NCI-H345 (cell line): ENCODE results near the gene PRKCH.

ENCODE experiments used
- DNase-seq: peaks from one replicate; lab custom pipeline; 2025; lab: John Stamatoyannopoulos, UW

The PRKCH gene

DNA sequence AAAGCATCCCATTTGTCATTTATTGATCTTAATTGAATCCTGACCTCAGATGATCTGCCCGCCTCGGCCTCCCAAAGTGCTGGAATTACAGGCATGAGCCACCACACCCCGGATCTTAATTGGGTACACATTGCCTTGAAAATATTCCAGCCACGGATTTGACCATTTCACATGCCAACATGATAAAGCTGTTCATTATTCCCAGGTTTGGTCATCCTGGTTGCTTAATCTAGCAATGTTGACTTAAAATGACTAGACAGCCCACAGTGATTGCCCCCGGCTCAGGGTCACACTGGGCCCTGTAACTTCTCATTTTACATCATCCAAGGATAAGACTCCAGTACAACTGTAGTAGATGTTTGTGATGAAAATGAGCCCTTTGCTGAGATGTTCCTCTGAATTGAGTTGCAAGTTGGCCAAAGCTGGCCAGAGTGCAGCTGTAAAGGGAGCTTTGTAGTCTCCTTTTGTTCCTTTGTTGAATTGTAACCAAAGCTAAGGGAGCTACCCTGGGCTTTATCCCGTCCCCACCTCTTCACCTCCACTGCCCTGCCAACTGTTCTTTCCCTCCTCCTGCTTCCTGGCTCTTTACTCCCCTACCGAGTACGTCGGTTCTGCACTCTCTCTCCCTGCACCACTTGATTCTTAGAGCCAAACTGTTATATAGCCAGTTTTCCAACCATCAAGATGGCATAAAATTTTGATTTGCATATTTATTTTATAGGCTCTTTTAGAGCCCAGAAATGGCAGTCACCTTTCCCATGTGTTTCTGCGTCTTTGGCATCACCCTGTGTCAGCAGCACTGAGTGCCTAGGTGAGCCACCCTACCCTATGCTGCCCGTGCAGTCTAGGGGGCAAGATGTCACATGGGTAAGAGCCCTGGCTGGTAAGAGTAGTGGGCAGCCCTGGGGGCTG is 232.6 kb downstream of the PRKCH start:
- no peak for DNase-seq

DNA sequence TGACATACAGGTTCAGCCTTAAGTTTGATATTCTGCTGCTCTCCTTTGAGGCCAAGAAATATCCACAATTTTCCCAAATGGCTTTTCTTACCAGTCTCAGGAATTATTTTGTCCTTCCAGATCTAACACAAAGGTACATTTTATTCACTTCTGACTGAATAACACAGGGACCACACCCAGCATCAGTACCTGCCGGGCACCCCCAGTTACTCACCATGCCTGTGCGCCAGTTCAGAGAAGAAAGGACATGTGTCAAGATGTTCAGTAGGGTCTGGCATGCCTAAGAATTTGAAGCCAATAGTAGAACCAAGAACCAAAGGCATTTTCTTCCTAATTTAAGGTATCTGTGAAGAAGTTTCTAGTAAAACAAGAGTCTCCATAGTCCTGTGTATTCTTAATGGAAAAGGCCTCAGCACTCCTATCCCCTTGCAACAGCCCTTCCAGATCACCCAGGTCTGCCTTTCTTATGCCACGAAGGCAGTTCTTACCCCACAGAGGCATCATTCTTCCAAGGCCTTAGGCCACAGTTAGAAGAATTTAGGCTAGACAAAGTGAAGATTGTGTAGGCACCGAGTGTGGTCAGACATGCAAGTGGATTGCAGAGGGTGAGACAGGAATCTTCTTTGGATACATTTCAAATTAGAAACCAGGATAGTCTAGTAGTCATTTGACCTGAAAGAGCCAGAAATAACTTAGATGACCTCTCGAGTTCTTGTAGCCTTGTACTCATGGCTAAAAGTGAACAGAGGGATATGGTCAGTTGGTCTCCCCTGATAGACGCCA is 233.9 kb downstream of the PRKCH start:
- no peak for DNase-seq

DNA sequence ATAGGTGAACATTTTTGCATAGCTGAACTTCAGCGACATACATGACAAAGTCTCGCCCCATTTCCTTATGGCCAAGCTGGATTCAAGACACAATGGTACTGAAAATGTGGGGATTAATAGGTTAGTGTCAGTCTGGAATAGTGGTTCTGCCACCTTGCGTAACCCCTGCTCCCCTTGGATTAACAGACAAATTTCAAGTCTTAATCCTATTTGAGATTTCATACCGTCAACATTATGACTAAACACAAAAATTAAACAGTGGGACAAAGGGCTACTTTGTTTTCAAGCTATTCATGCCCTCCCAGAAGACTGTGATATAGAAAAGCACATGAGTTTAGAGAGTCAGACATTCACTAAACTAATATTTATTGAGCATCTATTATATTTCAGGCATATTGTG is 235.1 kb downstream of the PRKCH start:
- DNase-seq, result no peak

DNA sequence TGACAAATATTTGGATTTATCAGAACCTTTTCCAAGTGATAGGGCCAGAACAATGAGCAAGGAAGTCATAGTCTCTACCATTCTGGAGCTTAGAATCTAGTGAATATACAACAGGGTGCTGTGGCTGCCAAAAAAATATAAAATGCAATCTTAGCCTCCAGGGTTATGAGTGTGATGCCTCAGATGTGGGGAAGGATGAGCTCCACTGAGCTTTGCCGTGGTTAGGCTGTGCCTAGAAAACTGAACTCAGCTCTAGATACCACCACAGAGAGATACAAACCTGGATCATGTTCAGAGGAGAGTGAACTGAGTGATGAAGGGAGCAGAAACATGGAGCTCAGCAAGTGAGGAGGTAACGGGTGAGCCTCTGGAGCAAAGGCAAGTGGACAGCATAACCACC is 235.9 kb downstream of the PRKCH start:
- DNase-seq, result no peak

DNA sequence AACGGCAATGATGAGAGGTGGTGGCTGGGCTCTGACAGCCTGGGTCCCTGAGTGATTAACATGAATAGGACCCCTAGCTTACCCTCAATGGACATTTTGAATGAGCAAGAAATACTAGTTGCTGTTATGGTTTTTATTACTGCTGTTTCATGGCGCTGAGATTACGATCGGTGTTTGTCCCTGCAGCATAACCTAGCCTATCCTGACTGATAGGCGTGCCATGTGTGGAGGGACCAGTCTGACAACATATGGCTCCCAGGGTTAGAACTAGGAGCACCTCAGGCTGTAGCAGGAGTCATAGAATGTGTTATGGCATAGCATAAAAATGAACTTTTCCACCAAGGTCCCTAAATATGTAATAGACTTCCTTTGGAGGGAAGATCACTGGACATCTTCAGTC is 236.5 kb downstream of the PRKCH start:
- no peak for DNase-seq

DNA sequence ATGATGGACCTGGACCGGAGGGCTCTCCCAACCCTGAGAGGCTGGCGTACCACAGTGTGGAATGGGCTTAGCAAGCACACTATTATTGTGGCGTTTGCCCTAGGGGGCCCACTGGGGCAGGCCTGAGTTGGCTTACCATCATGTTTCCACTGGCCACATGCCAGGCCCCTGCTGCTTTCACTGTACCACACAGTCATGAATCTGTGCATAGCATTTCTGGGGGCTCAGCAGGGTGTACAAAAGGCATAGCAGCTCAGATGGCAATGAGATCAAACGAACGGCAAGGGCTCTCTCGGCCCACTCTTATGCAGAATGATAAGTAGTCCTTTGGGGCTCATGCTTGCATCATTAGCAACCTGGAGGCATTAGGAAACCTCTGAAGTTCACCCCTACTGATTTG is 236.9 kb downstream of the PRKCH start:
- peak; percentile 98 for DNase-seq

DNA sequence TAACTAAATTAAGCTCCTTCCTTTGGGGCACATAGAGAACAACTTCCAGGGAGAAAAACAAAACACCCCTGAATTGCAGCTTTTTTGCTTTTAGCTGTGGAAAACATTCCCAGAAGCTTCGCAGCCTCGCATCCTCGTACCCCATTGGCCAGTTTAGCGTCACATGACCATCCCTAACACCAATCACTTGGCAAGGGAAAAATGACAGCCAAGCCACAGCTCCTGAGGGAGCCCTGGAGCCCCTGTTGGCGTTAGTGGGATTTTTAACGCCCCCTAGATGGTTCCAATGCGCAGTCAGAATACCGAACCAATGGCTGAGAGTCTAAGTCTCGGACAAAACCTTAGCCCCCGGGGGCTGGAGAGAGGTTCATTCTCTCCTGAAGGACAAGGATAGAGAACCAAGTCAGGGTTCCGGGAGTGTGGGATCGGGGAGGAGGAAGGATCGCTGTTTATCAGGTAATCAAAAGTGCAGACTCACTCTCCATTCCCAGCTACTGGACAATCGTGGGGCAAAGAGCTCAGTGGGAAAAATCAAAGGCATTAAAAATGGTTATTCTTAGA is 238.3 kb downstream of the PRKCH start:
- no peak for DNase-seq

DNA sequence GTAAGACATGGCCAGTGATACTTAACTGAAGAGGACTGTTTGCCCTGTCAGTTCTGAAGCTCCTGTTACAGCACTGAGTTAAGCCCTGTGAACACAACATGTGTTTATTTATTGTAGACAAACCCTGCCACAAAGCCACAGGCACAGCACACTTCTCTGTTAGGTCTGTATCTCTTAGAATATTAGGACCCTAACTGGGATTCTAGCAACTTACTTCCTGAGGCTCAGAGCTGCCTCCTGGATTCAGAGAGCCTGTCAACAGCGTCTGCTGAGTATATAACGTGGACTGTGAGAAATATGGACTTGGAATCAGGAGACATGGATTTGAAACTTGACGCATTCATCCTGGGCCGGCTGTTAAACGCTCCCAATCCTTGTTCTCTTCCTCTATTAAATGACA is 238.9 kb downstream of the PRKCH start:
- no peak for DNase-seq

DNA sequence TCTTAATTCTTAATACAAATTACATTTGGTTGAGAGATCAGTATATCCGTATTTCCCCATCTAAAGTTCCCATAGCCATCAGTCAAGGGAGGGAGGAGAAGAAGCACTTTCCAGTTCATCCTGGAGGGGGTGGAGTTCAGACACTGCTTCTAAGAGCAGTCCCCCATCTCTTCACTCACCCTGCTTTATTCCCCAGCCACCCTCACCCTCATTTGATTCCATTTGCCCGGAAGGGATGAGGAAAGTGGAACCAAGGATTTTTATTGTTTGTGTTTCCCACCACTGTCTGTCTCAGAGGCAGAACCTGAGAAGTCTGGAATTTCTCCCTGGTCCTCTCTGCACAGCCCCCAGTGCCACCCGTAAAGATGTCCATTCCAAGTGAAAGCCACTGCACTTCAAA is 239.7 kb downstream of the PRKCH start:
- DNase-seq, result no peak

DNA sequence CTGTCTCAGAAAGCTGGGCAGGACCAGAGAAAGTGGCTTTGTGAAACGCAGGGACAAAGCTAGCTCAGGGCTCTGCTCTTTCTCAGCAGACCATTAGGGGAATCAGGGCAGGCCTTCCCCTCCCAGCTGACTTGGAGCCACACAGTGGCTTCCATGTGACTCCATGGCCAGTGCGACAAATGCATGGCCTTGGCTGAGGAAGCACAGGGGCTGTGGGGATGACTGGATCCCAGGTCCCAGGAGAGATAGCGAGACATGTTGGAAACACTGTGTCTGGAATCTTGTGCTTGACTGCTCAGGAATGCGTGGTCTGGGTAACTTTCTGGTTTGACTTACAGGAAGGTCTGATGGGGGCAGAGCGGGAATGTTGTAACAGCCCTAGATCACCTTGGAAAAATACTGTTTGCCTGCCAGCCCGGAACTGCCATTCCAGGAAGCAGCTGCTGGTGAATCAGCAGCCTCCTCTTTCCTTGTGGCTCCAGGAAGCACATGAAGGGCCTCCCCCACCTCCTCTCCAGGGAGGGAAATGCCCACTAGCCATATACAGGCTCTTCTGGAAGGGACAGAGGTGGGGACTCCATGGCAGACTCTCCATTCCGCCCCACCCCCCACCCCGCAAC is 240.4 kb downstream of the PRKCH start:
- DNase-seq, result no peak

DNA sequence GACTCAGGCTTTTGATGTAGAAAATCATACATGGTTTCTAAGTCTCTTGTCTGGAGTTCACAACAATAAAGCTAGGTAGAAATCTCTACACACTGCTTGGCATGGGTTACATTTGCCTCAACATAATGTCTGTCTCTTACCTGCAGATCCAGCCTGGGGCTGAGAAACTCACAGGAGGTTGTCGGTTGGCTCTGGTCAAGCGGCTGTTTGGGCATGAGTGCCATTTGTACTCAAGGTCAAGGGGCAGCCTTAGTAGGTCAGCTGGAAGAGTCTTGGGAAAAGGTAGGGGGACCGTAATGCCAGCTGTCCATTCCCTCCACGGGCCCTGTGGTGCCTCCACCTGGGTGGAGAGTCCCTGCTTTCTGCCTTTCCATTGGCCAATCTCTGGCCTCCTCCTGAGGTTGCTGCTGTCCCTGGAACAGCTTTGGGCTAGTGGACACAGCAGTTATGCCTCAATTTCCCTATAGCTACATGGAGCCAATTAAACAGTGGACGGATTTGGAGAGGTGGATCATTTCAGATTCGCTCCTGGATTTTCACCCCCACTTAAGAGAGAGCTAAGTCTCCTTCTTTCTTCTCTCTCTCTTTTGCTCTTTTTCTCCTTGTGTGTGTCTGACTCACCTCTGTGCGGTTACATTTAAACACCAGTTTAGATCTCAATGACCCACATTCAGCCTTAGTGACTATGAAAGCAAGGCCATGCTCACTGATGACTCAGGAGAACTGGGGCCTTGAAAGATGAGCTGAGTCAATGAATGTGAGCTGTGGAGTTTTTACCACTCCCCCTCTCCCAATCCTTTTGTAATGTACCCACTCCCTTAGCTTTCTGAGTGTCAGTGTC is 241.2 kb downstream of the PRKCH start:
- DNase-seq, result no peak

DNA sequence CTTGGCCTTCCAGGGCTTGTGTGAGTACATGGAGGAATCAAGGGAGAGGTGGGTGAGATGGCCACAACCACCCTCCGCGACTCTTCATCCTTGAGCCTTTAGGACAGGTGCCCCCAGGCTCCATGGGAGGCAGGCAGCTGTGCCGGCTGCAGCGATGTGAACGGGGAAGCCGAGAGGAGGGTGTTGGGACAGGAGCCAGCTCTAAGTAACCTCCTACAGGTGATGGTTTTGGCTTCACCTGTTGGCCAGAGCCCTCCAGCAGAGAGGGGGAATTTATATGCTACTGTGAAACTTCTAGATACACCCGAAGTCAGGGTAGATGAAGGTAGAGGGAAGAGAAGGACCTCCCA is 241.8 kb downstream of the PRKCH start:
- peak; percentile 37 for DNase-seq

DNA sequence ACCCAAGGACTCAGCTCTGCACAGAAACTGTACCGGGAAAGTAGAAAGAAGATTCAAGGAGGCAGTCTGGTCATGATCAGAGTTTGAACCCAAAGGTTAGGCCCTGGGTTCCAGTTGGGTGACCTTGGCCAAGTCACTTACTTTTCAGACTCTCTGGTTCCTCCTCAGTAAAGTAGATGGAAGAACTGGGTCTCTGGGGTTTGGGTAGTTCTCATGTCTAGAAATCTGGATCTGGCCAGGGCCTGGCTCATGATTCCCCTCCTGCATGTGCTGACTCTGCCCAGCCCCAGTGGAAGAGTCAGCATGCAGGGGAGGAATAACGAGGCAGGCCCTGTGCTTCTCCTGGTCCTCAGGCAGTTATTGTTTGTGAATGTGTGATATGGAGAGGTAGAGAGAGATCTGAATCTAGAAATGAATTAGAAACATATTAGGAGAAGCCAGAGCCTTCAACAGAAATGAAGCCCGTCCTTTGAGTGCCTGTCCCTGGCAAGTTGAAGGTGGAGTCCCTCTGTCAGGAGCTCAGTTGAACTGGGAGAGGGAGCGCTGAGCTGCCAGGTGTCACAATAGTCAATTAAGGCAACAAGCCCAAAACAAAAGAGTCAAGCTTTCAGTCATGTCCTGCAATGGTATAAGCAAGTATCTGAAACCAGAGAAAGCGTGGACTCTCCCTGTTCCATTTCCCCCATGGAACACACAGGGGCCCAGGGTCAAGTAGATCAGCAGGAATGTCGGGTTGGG is 242.7 kb downstream of the PRKCH start:
- DNase-seq, result no peak

DNA sequence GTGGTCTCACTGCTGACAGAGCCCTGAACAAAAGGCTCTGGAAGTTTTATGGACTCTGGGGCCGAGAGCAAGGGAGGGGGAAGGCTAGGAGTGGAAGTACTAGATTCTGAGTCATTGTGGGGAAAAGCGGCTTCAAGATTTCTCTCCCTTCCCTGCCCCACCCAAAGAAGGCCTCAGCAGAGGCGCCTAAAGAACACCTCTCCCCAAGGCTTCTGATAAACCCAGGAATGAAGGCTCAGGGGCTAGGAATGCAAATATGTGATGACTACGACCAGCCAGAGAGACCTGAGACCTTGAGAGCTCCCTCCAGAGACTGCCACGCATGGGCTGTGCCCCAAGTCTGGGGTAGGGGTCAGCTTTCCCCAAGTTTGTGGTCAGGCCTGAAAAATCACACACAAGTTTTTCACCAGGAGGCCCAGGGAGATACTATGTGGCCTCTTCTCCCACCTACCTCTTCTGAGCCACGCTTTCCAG is 243.3 kb downstream of the PRKCH start:
- no peak for DNase-seq

DNA sequence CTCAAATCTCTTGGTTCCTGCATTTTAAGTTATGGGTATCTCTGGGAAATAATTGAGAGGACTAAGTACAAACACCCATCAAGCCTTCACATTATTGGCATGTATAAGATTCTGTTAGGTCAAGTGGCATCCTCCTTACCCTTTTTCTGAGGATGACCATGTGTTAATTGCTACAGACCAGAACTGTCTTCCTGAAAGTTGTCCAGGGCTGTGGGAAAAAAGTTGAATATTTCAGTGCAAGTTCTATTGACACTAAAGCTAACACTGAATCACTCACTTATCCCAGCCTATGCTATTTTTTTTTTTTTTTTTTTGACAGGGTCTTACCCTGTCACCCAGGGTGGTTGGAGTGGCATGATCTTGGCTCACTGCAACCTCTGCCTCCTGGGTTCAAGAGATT is 243.8 kb downstream of the PRKCH start:
- no peak for DNase-seq

DNA sequence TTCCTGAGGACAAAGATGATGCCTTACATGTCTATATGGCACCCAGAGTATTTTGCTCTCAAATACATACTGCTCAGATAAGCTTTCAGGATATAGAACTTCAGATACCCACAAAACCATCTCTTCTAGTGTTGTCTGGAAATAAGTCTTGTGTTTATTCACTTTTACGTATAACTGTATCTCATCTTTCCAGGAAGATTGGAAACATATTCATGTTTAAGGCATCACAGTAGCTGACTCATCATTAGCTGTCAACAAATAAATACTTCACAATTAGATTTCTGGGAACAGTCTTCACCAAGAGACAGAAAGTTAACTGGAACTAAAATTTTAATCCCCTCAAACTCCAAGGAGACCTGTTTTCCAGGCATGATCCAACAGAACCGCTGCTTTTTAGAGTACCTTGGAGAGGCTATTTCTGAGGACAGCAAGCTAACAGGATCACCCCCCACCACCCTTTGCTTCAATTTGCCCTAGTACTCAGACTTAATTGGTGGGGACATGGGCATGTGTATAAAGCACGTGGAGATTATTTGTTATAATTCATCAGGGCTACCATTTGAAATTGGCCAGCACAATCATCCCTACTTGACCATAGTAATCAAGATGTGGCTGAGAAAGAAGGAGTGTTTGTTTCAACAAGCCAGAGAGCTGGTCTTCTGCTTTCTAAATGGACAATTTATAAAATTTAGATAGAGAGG is 244.6 kb downstream of the PRKCH start:
- no peak for DNase-seq

DNA sequence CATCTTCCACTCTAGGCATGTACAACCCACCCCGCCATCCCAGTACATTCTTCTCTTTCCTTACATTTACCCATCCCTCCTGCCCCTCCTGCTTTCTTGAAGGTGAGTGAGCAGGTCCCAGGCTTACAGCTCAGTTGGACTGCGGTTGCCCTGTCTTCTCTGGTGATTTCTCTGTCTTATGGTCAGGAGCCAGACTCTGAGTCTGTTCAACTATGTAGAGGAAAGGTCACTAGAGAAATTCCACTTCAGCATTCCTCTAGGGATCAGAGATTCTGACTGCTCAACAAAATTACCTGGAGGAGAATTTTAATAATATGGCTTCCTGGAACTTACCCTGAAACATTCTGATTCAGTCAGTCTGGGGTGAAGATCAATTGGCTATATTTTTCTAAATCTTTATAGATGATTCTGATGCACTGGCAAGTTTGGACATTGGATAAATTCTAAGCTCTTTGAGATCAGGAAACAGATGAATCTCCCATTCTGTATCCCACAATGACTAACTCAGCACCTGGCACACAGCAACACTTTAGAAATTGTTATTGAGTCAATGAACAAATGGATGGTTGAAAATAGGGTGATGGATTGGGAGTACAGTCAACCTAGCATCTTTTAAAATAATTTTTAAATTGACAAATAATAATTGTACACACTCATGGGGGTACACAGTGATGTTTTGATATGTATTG is 245.3 kb downstream of the PRKCH start:
- no peak for DNase-seq

DNA sequence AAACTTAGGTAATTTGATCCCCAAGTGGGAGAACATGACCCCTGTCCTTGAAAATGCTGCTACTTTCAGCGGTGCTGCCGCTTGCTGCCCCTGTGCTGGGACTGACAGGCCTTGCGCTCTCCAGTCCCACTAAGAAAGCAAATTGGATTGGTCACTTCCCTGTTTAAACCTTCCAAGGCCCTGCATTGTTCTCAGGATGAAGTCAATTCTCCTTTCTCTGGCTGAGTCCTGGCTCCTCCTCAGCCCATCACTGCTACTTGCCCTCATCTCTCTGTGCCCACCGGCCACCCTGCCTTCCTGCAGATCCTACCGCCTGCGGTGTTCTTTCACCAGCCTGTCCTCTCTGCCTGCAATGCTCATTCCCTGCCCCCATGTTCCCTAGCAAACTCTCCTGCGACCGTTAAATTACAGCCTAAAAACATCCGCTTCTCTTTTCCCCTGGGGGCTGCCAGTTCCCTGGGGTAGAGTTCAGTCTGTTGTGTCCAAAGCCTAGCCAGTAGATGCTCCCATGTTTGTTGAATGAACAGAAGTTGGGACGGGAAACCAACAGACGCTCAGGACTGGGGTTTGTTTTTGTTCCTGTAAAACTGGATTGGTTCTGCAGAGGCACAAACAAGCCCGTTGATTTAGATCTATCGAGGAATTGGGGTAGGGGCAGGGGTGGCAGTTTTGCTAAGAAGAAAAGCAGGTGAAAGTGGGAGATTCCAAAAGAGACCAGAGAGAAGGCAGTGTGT is 246.6 kb downstream of the PRKCH start:
- no peak for DNase-seq

DNA sequence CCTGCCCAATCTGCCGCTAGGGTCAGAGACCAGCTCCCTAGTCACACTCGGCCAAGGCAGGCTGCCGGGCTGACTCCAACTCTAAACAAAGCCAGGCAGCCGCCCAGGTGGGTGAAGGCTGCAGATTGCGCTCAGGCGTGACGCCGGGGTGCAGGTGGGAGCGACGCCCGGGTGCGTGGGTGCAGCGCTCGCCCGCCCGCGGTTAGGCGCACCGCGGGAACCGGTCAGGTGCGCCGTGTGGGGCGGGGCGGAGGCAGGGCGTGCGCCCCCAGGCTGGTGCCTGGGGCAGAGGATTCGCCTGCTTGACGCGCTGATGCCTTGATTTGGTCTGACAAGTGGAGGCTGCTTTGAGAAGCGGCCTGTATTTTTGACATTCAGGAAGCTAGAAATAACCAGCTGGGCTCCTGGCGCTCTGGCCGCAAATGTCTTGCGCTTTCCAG is 247.2 kb downstream of the PRKCH start:
- peak; percentile 67 for DNase-seq
